ENCODE data around the gene IL12A. TPM values are rescaled to one million over a fixed set of nuclear protein-coding genes. Genes with fewer than 3 reads are reported as not detected.
A peak's percentile ranks its signal among the peaks of the same experiment; 100 is the strongest.

The IL12A gene
- total RNA-seq, 1 donor from 2014 or later = 0.21 TPM

DNA sequence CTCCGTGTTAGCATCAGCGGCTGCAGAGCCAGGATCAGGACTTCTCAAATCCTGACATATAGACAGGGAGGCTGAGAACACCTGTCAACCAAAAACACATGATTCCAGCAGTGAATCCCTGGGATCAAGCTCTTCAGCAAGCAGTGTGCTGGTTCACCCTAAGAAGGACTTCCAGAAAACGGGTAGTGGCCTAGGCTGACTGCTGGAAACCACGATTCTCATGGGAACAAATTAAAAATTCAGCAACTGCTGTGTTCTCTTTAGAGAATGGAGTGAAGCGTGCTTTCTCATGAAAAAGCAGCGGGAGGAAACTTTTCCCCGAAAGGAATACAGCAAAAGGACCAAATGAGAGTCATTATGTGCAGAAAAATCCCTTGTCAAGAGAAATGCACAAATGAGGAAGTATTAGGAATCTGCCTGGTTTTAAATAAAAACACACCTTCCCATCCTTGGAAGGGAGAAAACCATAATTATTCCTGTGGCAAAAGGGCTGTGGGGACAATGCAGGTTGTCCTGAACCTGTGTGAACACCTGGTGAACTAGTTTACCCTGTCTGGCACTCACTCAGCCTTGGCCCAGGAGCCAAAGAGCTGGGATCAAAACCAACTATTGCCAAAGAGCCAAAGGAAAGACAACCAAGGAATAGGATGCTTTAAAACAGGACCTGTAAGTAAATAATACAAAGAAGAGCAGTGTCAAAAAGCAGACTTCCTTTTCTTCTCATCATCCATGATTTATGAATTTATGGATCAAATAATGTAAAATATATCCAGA, 13.4 kb downstream of the IL12A start:
- Mint-ChIP-seq H3K36me3 (ENCODE audit: low read depth) (no peaks in the 10 kb centered on the region), H3K27ac (no peak overlapping the region), H3K27me3 (peaks cover 4% of the 10 kb centered on the region), H3K9me3 (no peaks in the 10 kb centered on the region), H3K4me3 (no peak overlapping the region), H3K4me1 (peaks cover 8% of the 10 kb centered on the region)
- intact Hi-C loops (cut with micrococcal nuclease) = no loop called here
- no peak for DNase-seq

DNA sequence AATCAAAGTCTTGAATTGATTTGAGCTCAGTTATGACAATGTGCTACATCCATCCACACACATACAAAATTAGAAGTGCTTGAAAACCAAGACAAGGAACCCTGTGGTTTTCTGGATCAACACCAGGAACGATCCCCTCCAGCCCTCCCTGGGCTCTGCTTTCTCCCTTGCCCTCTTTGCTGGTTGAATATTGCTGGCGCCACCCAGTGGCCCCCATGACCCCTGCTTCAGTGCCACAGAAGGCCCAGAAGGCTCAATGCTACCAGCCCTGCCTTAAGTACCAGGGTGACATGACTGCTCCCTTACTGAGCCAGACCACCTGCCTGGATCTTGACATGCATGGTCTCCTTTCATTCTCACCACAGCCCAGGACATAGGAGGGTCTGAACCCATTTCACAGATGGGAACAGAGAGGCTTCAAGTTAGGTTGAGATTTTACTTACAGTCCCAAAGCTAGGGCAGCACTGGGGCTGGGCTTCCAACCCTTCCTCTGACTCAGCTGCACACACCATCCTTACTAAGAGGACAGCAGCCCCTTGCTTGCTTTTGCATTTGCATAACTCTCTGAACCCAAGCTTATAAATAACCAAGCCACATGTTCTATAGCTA, 15.0 kb downstream of the IL12A start:
- intact Hi-C loops (cut with micrococcal nuclease) = loop anchor here (1.0 kb wide), 1 partner anchor 15 kb away; the partner anchor contains the start of gene IL12A
- Mint-ChIP-seq H3K27ac (no peak overlapping the region), H3K9me3 (no peaks in the 10 kb centered on the region), H3K27me3 (peaks cover 2% of the 10 kb centered on the region), H3K36me3 (ENCODE audit: low read depth) (no peaks in the 10 kb centered on the region), H3K4me1 (peaks cover 8% of the 10 kb centered on the region), H3K4me3 (no peak overlapping the region)
- DNase-seq = peak; percentile 79

DNA sequence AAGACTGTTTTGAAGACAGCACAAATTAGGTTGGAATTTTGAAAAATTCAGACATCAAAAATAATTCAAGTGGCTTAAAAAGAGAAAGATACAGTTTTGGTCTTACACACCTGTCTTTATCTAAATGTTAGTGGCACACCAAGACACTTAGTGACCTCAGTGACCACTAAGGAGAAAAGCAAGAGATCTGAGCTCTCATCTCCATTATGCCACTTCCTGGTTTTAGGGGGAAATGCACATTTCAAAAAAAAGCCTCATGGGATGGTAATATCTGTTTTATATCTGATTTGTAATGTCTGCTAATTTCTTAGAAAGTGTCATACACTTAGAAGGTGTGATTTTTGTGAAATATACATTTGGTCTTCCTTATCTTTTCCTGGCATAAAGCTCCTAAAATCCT, 16.4 kb downstream of the IL12A start:
- DNase-seq = no peak
- Mint-ChIP-seq H3K27ac (no peak overlapping the region), H3K36me3 (ENCODE audit: low read depth) (no peaks in the 10 kb centered on the region), H3K4me1 (peaks cover 13% of the 10 kb centered on the region), H3K27me3 (peaks cover 2% of the 10 kb centered on the region), H3K4me3 (no peak overlapping the region), H3K9me3 (no peaks in the 10 kb centered on the region)
- intact Hi-C loops (cut with micrococcal nuclease) = no loop called here

DNA sequence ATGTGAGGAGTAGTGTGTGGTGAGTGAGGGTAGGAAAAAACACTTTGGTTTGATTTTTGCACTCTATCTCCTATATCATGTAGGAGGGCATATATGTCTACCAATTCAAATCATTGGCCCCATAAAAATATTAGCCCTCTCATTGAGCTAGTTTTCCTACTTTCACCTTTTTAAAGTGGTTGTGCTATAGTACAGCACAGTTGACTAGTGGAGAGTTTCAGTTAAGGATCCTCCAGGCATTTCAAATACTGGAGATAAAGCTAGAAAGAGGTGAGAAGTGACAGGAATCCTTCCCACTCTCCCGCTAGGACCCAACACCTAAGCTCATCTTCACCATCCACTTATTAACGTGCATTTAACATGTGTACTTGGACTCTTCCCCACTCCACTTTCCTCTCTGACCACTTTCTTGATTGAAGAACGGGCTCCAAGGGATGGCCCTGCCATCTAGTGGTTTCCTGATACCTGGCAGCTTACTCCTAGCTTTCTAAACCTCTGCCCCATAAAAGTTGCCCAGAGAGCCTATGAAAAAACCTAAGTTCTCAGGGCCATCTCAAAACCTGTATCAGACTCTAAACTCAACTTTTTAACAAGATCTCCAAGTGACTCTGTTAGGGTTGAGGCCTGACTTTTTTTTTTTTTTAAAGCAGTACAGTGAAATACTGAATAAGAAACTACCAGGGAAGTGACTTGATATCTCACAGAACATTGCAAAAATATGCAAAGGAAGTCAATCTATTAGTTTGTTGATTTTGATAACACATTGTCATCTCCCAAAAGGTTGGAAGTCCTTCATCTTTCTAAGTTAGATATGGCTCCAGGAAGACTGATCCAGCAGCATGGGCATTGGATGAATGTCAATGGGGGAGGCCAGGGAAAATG, 17.9 kb downstream of the IL12A start:
- no peak overlapping the region for H3K27ac Mint-ChIP-seq

DNA sequence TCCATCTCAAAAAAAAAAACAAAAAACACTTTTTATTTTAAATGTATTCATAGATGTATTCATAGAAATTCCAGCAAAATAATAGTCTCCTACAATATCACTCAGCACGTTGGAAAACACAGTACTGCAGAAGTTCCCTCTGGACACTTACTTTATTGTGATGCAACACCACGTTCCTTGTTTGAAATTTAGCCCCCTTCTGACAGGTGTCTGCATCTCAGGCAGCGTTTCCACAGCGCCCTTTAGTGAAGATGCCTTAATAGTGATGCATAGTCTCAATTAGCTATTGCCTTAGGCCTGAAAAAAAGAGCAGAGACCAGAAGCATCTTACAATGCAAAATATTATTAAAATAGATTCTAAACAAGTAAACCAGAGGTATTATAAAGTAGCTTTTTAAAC, 20.3 kb downstream of the IL12A start:
- Mint-ChIP-seq H3K4me3 (no peak overlapping the region), H3K9me3 (no peaks in the 10 kb centered on the region), H3K4me1 (peaks cover 39% of the 10 kb centered on the region), H3K27me3 (no peaks in the 10 kb centered on the region), H3K27ac (no peak overlapping the region), H3K36me3 (ENCODE audit: low read depth) (no peaks in the 10 kb centered on the region)
- no peak for DNase-seq
- intact Hi-C loops (cut with micrococcal nuclease) = no loop called here

More for the DNA sequence above, 17.9 kb downstream of the IL12A start:
- Mint-ChIP-seq H3K9me3 (no peaks in the 10 kb centered on the region), H3K4me1 (peaks cover 21% of the 10 kb centered on the region), H3K4me3 (no peak overlapping the region), H3K27me3 (peaks cover 2% of the 10 kb centered on the region), H3K36me3 (ENCODE audit: low read depth) (no peaks in the 10 kb centered on the region)
- intact Hi-C loops (cut with micrococcal nuclease) = loop anchor here (1.0 kb wide), 2 partner anchors 122 to 178 kb away; no protein-coding TSS in a partner anchor
- peak; percentile 74 for DNase-seq

DNA sequence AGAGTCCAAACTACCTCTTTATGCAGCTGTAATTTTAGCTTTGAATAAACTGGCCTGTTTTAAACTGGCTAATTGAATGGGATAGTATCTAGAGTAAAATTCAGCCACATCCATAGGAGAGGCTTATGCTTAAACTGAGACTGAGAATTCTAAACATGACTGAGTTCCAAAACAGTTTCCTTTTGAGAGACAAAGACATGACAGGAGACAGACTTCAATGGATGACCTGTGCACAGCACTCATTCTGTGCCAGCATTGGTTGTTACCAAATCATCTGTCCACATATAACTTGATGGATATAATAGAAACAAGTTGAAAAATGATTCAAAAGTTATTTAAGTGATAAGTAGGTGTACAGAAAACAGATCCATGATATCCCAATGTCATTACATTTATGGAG, 20.9 kb downstream of the IL12A start:
- intact Hi-C loops (cut with micrococcal nuclease) = no loop called here
- Mint-ChIP-seq H3K27ac (no peak overlapping the region), H3K4me1 (peaks cover 40% of the 10 kb centered on the region), H3K36me3 (ENCODE audit: low read depth) (no peaks in the 10 kb centered on the region), H3K4me3 (no peak overlapping the region), H3K27me3 (no peaks in the 10 kb centered on the region), H3K9me3 (no peaks in the 10 kb centered on the region)
- no peak for DNase-seq

DNA sequence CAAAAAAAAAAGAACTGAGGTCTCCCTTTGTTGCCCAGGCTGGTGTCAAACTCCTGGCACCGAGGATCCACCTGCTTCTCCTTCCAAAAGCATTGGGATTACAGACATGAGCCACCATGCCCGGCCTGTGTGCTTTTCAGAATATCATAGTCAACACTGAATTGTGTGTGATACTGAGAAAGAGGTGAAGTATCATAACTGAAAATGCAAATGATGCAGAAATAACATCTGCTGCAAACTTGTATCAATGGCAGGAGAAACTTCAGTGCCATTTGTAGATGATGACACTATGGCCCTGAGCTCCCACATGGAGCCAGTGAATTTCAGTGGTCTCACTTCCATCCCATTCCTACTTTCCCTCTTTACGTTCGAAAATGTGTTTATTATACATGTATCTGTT, 21.9 kb downstream of the IL12A start:
- Mint-ChIP-seq H3K9me3 (no peaks in the 10 kb centered on the region), H3K27ac (no peak overlapping the region), H3K4me1 (peaks cover 40% of the 10 kb centered on the region), H3K36me3 (ENCODE audit: low read depth) (no peaks in the 10 kb centered on the region), H3K27me3 (no peaks in the 10 kb centered on the region), H3K4me3 (no peak overlapping the region)
- intact Hi-C loops (cut with micrococcal nuclease) = no loop called here
- DNase-seq = no peak

DNA sequence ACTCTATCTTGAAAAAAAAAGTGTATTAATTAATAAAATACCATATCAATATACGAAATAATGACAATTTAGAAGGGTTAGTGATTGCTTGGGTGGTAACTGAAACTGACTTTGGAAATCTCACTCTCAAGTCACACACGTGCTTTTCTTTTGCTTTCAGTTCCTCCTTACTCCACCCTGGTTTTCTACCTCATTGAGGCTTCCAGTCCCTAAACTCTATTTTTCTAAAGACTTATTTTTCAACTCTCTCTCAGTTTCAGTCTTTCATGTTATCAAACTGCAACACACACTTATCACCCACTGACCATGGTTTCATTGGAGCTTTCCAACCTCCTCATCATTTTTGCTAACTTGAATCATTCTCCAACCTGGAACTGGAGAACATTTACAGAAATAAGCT, 23.5 kb downstream of the IL12A start:
- H3K27ac Mint-ChIP-seq = peak overlapping the region; percentile 14
- peak; percentile 62 for DNase-seq
- peaks cover 34% of the 10 kb centered on the region for H3K4me1 Mint-ChIP-seq
- no peaks in the 10 kb centered on the region for H3K9me3 Mint-ChIP-seq
- peaks cover 1% of the 10 kb centered on the region for H3K36me3 Mint-ChIP-seq (ENCODE audit: low read depth)
- intact Hi-C loops (cut with micrococcal nuclease) = loop anchor here (1.0 kb wide), 1 partner anchor 15 kb away; no protein-coding TSS in a partner anchor
- peak overlapping the region; percentile 5 for H3K4me3 Mint-ChIP-seq
- no peaks in the 10 kb centered on the region for H3K27me3 Mint-ChIP-seq

DNA sequence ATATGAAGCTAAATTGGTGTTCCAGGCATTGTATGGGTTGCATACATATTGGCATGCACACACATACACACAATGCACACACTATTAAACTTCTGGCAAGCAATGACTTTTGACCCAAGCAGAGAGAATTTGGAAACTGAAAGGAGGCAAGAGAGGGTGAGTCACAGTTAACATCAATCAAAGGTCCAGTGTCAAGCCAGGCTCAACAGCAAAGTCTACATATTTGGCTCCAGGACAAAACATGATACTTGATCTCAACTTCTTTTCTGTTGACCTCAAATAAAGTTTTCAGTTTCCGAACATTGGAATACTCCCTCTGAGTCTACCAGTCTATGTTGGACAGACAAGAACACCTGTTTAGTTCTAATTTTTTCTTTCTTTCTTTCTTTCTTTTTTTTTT, 28.3 kb downstream of the IL12A start:
- DNase-seq = no peak
- intact Hi-C loops (cut with micrococcal nuclease) = no loop called here
- Mint-ChIP-seq H3K9me3 (peaks cover 4% of the 10 kb centered on the region), H3K4me1 (peaks cover 22% of the 10 kb centered on the region), H3K36me3 (ENCODE audit: low read depth) (peaks cover 1% of the 10 kb centered on the region), H3K27me3 (peaks cover 7% of the 10 kb centered on the region), H3K27ac (no peak overlapping the region), H3K4me3 (no peak overlapping the region)

DNA sequence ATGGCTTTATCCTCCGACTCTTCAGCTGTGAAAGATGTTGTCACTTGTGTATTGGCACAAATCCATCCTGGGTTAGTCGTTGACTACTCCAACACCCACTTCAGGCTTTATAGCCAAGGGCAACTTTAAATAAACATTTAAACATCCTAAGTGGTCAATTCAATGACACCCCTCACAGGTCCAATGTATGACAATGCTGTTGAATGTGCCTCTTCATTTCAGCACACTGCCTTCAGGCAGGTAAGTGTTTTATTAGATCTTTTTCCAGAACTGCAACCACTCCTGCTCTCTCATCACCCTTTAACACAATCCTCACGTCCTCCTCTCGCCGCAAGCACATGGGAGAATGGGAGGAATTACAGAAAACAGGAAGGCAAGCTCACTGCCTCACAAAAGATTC, 30.3 kb downstream of the IL12A start:
- no peak for DNase-seq
- Mint-ChIP-seq H3K9me3 (peaks cover 4% of the 10 kb centered on the region), H3K36me3 (ENCODE audit: low read depth) (peaks cover 1% of the 10 kb centered on the region), H3K27ac (no peak overlapping the region), H3K4me1 (peaks cover 6% of the 10 kb centered on the region), H3K4me3 (no peak overlapping the region), H3K27me3 (peaks cover 7% of the 10 kb centered on the region)
- intact Hi-C loops (cut with micrococcal nuclease) = no loop called here

DNA sequence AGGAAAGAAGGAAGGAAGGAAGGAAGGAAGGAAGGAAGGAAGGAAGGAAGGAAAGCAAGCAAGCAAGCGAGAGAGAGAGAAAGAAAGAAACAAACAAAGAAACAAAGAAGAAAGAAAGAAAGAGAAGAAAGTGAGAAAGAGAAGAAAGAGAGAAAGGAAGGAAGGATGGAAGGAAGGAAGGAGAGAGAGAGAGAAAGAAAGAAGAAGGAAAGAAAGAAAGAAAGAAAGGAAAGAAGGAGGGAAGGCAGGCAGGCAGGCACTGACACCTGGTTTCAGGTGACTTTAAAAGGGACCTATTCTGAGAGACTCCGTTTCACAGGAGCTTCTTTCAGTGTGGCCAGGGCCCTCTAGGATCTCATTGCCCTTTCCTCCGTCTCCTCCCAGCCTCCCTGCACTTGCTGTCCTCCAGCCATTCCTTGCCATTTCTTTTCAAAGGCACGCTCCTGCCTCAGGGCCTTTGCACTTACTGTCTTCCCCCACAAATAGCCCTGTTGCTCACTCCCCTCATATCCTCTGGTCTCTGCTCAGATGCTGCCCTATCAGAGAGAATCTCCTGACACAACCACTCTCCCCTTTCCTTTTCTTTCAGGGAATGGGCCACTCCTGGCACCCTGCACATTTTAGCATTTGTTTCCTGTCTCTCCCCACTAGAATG, 31.5 kb downstream of the IL12A start:
- intact Hi-C loops (cut with micrococcal nuclease) = no loop called here
- Mint-ChIP-seq H3K9me3 (peaks cover 4% of the 10 kb centered on the region), H3K27me3 (peaks cover 7% of the 10 kb centered on the region), H3K4me1 (peaks cover 4% of the 10 kb centered on the region), H3K36me3 (ENCODE audit: low read depth) (peaks cover 1% of the 10 kb centered on the region), H3K27ac (no peak overlapping the region), H3K4me3 (no peak overlapping the region)
- DNase-seq = no peak

DNA sequence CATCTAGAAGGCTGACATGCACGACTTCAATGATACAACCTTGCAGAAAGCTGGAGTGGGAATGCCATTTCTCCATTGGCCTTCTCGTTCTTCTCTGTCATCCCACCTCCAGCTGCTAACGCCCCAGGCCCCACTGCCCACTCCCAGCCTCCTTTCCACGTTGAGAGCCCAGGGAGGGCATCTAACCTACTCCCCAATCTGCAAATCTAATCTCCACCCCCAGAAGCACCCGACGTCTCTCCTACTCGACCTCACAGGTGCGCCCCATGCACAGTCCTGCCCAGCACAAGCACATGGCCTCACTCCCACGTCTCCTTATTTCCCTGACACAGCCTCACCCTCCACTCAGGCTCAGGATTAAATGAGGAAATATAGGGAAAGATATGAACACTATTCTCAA, 33.4 kb downstream of the IL12A start:
- H3K4me1 Mint-ChIP-seq = peaks cover 9% of the 10 kb centered on the region
- intact Hi-C loops (cut with micrococcal nuclease) = no loop called here
- H3K36me3 Mint-ChIP-seq (ENCODE audit: low read depth) = no peaks in the 10 kb centered on the region

DNA sequence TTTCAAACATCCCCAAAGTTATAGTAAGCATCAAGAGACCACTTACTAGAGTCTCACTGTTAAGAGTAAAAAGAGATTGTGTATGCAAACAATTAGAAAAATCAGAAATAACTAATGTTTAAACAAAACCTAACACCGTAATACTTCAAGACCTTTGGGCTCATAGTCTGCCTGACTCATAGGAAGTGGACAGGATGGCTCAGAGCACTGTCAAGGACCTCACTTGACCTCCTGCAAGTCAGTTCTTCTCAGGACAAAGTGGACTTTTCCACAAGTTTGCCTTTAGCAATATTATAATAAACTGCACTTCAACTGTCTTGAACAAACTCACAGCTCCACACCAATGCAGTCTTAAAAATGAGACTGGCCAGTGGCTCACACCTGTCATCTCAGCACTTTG, 34.8 kb downstream of the IL12A start:
- Mint-ChIP-seq H3K9me3 (peaks cover 4% of the 10 kb centered on the region), H3K4me1 (peaks cover 19% of the 10 kb centered on the region), H3K4me3 (no peak overlapping the region), H3K27ac (no peak overlapping the region), H3K27me3 (peaks cover 7% of the 10 kb centered on the region), H3K36me3 (ENCODE audit: low read depth) (no peaks in the 10 kb centered on the region)
- DNase-seq = no peak
- intact Hi-C loops (cut with micrococcal nuclease) = no loop called here

More for the DNA sequence above, 33.4 kb downstream of the IL12A start:
- DNase-seq = no peak
- Mint-ChIP-seq H3K4me3 (no peak overlapping the region), H3K27me3 (peaks cover 7% of the 10 kb centered on the region), H3K9me3 (peaks cover 4% of the 10 kb centered on the region), H3K27ac (no peak overlapping the region)
